Stomach (tissue), 9 donors: ENCODE results near the gene NSRP1. TPM values are rescaled to one million over a fixed set of nuclear protein-coding genes. Genes with fewer than 3 reads are reported as not detected.
A peak's percentile ranks its signal among the peaks of the same experiment; 100 is the strongest.
"Not testable (repeated sequence)": the region's sequence is repeated elsewhere in the genome, so short reads cannot be mapped to it uniquely, and the experiment has no call there.

Source experiments
- DNase-seq, 2 donors: peaks; one replicate each; pipeline versions ENCODE4 v3.0.0 to v3.0.0-alpha.2; 2013 to 2019
- H3K27ac ChIP-seq, 5 donors: fragments of 200-600 bp in 4 of 5; sonication (generic) in 4 of 5; one replicate each; pipeline ENCODE4 v1.5.1; 2013 to 2019; ENCODE audit warnings: mild to moderate bottlenecking in 1 of 5, moderate library complexity in 1 of 5
- H3K27me3 ChIP-seq, 3 donors: fragments of 200-600 bp; sonication (generic); one replicate each; pipeline ENCODE4 v1.5.1; 2017 to 2019; ENCODE audit warnings: mixed run types in 1 of 3
- H3K36me3 ChIP-seq, 4 donors: fragments of 200-600 bp; sonication (generic); 1 replicate in 3 of 4; 2 replicates in 1 of 4; pipeline ENCODE4 v1.5.1; 2016 to 2019
- H3K4me1 ChIP-seq, 4 donors: fragments of 200-600 bp; sonication (generic); one replicate each; pipeline ENCODE4 v1.5.1; 2016 to 2019
- H3K4me3 ChIP-seq, 4 donors: fragments of 200-600 bp; sonication (generic) in 3 of 4; one replicate each; pipeline ENCODE4 v1.5.1; 2016 to 2019; ENCODE audit warnings: mild to moderate bottlenecking in 1 of 4
- H3K9me3 ChIP-seq, 4 donors: fragments of 200-600 bp; sonication (generic); one replicate each; pipeline ENCODE4 v1.5.1; 2016 to 2019
- EP300 ChIP-seq: sonication (generic); formaldehyde crosslinking; IDR thresholded peaks from one replicate; pipeline ENCODE4 v1.6.1; 2017; ENCODE audit warnings: antibody characterized with exemption
- POLR2A ChIP-seq, 4 donors: fragments of 450-650 bp; IDR thresholded peaks; one replicate each; pipeline ENCODE4 v1.6.1; 2016; ENCODE audit warnings: antibody characterized with exemption in 4 of 4, control low read depth in 2 of 4, mild to moderate bottlenecking in 1 of 4, moderate library complexity in 1 of 4
- POLR2AphosphoS5 ChIP-seq, 3 donors: sonication (generic); formaldehyde crosslinking; IDR thresholded peaks; one replicate each; pipeline ENCODE4 v1.6.1; 2016; ENCODE audit warnings: antibody characterized with exemption in 3 of 3
- WGBS, 5 donors: extraction: QIAGEN DNeasy Blood & Tissue Kit in 3 of 5; methylation state at CpG; one replicate each; pipeline versions ENCODE4 v1.1.5 to v1.1.7; 2013 to 2018; 5-methylcytosine and 5-hydroxymethylcytosine counted together
- intact Hi-C: fragments of 100-400 bp; cut with DNase I; formaldehyde crosslinking; loops from one replicate; pipeline ENCODE4 v1.15.1; 2023; ENCODE audit warnings: low total_unique reads
- polyA plus RNA-seq, 3 donors: library from polyadenylated mRNA; stranded (reverse); fragments of 200-250 nt; gene quantifications; one replicate each; pipeline ENCODE4 v1.2.3, GENCODE V29; 2013
- total RNA-seq, 5 donors: library from RNA; depleted of rRNA; stranded (reverse); fragments of >200 nt; gene quantifications; one replicate each; pipeline versions ENCODE4 v1.1.0 to v1.2.3, GENCODE V29; 2014 to 2016
- TF ChIP-seq, protein P1 (sequence below), 7 experiments: fragments of 450-650 bp in 4 of 7; fragments of 200-600 bp in 3 of 7; sonication (generic) in 3 of 7; IDR thresholded peaks; one replicate each; pipeline ENCODE4 v1.5.1; 2016 to 2019; ENCODE audit warnings: antibody characterized with exemption in 7 of 7, control low read depth in 2 of 7, mild to moderate bottlenecking in 1 of 7
- donor health status: healthy with polysubstance abuse.
- donor health status: Bipolar disorder and iron deficiency.
- donor health status: healthy.

Gene NSRP1
- total and polyA plus RNA-seq, 8 donors: 5.4 to 110 (median 26.9) TPM

DNA sequence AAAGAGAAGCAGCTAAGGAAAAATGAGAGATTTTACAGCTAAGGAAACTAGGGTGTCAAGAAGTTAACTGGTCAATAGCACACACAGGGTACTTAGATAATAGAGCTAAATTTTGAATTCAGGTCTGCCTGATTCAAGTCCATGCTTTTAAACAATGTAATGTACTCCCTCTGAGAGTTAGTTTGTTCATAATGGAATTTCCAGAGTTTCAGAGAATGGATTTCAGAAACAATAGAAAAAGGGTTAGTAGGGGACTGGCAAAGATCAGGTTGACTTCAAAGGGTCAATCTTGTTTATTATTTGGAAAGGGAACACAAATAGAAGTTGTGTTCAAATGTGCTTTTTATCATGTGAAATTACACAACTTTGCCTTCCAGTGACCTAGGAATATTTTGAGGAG lies 17.9 kb downstream of the NSRP1 start:
- no peak for DNase-seq

DNA sequence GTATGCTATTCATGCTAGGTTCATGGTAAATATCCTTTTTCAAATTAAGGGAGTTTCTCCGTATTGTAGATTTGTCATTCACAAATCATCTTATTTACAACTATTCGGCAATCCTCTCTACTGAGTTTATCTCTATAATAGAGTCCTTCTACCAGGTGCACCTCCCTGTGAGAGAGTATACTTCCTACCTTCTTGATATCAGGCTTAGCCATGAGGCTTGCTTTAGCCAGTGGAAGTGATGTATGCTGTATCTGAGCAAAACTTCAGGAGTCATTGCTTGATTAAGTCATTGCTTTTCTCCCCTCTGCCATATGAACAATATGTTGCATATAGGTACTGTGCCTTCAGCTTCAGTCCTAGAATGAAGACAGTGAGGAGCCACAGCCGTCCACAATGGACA lies 20.5 kb downstream of the NSRP1 start:
- TF ChIP-seq EP300 (no peak), POLR2AphosphoS5 (IDR thresholded peaks at IDR 0.05) (no peak), POLR2A (IDR thresholded peaks at IDR 0.05) (no peak)
- TF ChIP-seq, protein P1, sequence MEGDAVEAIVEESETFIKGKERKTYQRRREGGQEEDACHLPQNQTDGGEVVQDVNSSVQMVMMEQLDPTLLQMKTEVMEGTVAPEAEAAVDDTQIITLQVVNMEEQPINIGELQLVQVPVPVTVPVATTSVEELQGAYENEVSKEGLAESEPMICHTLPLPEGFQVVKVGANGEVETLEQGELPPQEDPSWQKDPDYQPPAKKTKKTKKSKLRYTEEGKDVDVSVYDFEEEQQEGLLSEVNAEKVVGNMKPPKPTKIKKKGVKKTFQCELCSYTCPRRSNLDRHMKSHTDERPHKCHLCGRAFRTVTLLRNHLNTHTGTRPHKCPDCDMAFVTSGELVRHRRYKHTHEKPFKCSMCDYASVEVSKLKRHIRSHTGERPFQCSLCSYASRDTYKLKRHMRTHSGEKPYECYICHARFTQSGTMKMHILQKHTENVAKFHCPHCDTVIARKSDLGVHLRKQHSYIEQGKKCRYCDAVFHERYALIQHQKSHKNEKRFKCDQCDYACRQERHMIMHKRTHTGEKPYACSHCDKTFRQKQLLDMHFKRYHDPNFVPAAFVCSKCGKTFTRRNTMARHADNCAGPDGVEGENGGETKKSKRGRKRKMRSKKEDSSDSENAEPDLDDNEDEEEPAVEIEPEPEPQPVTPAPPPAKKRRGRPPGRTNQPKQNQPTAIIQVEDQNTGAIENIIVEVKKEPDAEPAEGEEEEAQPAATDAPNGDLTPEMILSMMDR (IDR thresholded peaks at IDR 0.05): no peak
- H3K27me3 ChIP-seq: no peaks in the 10 kb centered on the region
- peaks cover 3 to 35% (median 25%) of the 10 kb centered on the region in 4 donors for H3K36me3 ChIP-seq
- 85 to 97% (median 90%) methylated on average over 3 of the region's 3 CpGs for WGBS, 5 donors
- H3K4me3 ChIP-seq: no peak overlapping the region
- H3K4me1 ChIP-seq: peaks cover 0 to 23% (median 12%) of the 10 kb centered on the region in 4 donors
- no peak for DNase-seq
- H3K9me3 ChIP-seq: no peaks in the 10 kb centered on the region
- intact Hi-C loops: no loop called here
- no peak overlapping the region for H3K27ac ChIP-seq

More for the DNA sequence above, 17.9 kb downstream of the NSRP1 start:
- Histone ChIP-seq H3K27me3 (no peaks in the 10 kb centered on the region), H3K36me3 (peaks cover 3 to 53% (median 36%) of the 10 kb centered on the region in 4 donors), H3K4me1 (peaks cover 0 to 30% (median 12%) of the 10 kb centered on the region in 4 donors), H3K27ac (no peak overlapping the region), H3K9me3 (no peaks in the 10 kb centered on the region), H3K4me3 (no peak overlapping the region)
- TF ChIP-seq POLR2A (IDR thresholded peaks at IDR 0.05) (no peak), POLR2AphosphoS5 (IDR thresholded peaks at IDR 0.05) (no peak), EP300 (no peak)
- TF ChIP-seq, protein P1 (IDR thresholded peaks at IDR 0.05): no peak
- intact Hi-C loops: no loop called here

DNA sequence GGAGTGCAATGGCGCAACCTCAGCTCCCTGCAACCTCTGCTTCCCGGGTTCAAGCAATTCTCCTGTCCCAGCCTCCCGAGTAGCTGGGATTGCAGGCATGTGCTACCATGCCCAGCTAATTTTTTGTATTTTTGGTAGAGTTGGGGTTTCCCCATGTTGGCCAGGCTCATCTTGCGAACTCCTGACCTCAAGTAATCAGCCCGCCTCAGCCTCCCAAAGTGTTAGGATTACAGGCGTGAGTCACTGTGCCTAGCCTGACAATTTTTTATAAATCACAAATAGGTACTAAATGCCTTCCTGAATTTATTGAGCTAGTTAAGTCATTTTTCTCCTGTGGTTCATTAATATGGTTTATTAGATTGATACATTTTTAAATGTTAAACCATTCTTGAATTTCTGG lies 31.2 kb downstream of the NSRP1 start:
- 87 to 95% (median 92%) methylated on average over 6 of the region's 6 CpGs for WGBS, 5 donors
- intact Hi-C loops, H3K4me1 ChIP-seq: not testable (repeated sequence)

DNA sequence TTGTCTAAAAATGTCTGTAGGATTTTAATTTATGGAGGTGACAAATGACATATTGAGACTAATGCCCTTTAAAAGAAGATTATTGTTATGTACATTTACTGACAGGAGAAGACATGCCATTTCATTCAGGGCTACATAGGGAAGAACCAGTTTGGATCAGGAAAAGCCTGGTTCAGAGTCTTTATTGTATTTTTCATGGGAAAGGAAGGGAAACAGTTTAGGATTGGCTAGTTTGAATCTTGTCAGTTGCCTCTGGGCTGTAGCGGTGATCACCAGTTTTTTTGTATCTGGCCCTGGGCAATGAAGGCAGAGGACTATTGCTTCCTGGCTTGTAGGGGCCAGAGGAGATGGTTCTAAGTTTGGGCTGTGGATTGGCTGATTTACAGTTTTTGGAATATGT lies 31.8 kb downstream of the NSRP1 start:
- no peak for DNase-seq
- TF ChIP-seq EP300: no peak
- TF ChIP-seq POLR2A (IDR thresholded peaks at IDR 0.05): no peak
- no peak for TF ChIP-seq POLR2AphosphoS5 (IDR thresholded peaks at IDR 0.05)
- TF ChIP-seq, protein P1 (IDR thresholded peaks at IDR 0.05): no peak
- H3K4me1 ChIP-seq: peaks cover 0 to 6% (median 2%) of the 10 kb centered on the region in 4 donors
- H3K27me3 ChIP-seq: no peaks in the 10 kb centered on the region
- H3K36me3 ChIP-seq: peaks cover 0 to 18% (median 5%) of the 10 kb centered on the region in 4 donors
- no peak overlapping the region for H3K27ac ChIP-seq
- no peaks in the 10 kb centered on the region for H3K9me3 ChIP-seq
- intact Hi-C loops: no loop called here
- 92 to 100% (median 98%) methylated on average over 1 of the region's 1 CpG for WGBS, 5 donors
- H3K4me3 ChIP-seq: no peak overlapping the region

More for the DNA sequence above, 31.2 kb downstream of the NSRP1 start:
- H3K4me3 ChIP-seq, H3K27ac ChIP-seq, DNase-seq, H3K9me3 ChIP-seq, H3K27me3 ChIP-seq: not testable (repeated sequence)
- peaks cover 0 to 18% (median 5%) of the 10 kb centered on the region in 4 donors for H3K36me3 ChIP-seq

DNA sequence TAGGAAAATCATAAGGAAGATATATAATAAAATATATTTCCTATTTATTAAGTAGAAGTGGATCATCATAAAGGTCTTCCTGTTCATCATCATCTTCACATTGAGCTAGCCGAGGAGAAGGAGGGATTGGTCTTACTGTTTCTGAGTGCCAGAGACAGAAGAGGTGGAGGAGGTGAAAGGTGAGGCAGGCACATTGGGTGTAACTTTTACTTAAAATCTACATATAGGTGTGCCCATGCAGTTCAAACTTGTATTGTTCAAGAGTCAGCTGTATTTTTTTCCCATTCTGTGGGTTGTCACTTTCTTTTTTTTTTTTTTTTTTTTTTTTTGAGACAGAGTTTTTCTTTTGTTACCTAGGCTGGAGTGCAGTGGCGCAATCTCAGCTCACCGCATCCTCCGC lies 34.9 kb downstream of the NSRP1 start:
- Histone ChIP-seq H3K27ac (no peak overlapping the region), H3K27me3 (no peaks in the 10 kb centered on the region), H3K36me3 (peaks cover 0 to 26% (median 6%) of the 10 kb centered on the region in 4 donors), H3K4me1 (peaks cover 0 to 6% (median 2%) of the 10 kb centered on the region in 4 donors), H3K4me3 (no peak overlapping the region), H3K9me3 (no peaks in the 10 kb centered on the region)
- peak in 1 of 2 donors; percentile 10 for DNase-seq
- TF ChIP-seq POLR2AphosphoS5 (IDR thresholded peaks at IDR 0.05): no peak
- intact Hi-C loops: no loop called here
- 90 to 98% (median 96%) methylated on average over 4 of the region's 4 CpGs for WGBS, 5 donors
